GM21576 (cell line): Measurements from ENCODE around the gene OR51T1.

Source experiments
- ATAC-seq: cut with Tn5 transposase; IDR thresholded peaks from one replicate; pipeline ENCODE4 v1.9.1; 2021; ENCODE audit warnings: mild to moderate bottlenecking, moderate library complexity; ENCODE audit not compliant: unreplicated experiment

OR51T1 gene

GRCh38 chr11:4926608-4927007 is 44.9 kb downstream of the OR51T1 start:
- ATAC-seq = no peak
